Keratinocyte (primary cell): ENCODE data around the gene FRMPD4. TPM values are rescaled to one million over a fixed set of nuclear protein-coding genes. Genes with fewer than 3 reads are reported as not detected.

Source experiments
- DNase-seq: peaks from one replicate; pipeline ENCODE4 v3.0.0-alpha.2; 2011; ENCODE audit warnings: low read depth, missing footprints, low spot score
- FAIRE-seq: peaks from 2 replicates; lab custom pipeline; 2011; peaks lifted over from hg19 to GRCh38; lab: Jason Lieb, UNC
- H2AFZ ChIP-seq: 2 replicates; pipeline ENCODE4 v1.6.0; 2012; ENCODE audit warnings: low read length, control low read depth, inconsistent platforms; ENCODE audit not compliant: control insufficient read depth
- H3K27ac ChIP-seq: 2 replicates; pipeline ENCODE4 v1.5.1; 2011; ENCODE audit warnings: low read length; ENCODE audit not compliant: control insufficient read depth, insufficient read depth
- H3K27me3 ChIP-seq: 3 replicates; pipeline ENCODE4 v1.6.0; 2011; ENCODE audit warnings: low read length; ENCODE audit not compliant: control insufficient read depth, insufficient read depth; ENCODE audit errors: extremely low read depth
- H3K36me3 ChIP-seq, 2 experiments: 2 replicates in 1 of 2; 3 replicates in 1 of 2; pipeline ENCODE4 v1.5.1; 2011; ENCODE audit warnings: low read length in 2 of 2, mild to moderate bottlenecking in 1 of 2; ENCODE audit not compliant: control insufficient read depth in 2 of 2, insufficient read depth in 2 of 2; ENCODE audit errors: extremely low read depth in 1 of 2
- H3K4me1 ChIP-seq: 3 replicates; pipeline ENCODE4 v1.5.1; 2011; ENCODE audit warnings: low read length; ENCODE audit not compliant: control insufficient read depth, insufficient read depth; ENCODE audit errors: extremely low read depth
- H3K4me2 ChIP-seq: 3 replicates; pipeline ENCODE4 v1.6.0; 2011; ENCODE audit warnings: low read depth, low read length; ENCODE audit not compliant: control insufficient read depth, insufficient read depth; ENCODE audit errors: extremely low read depth
- H3K4me3 ChIP-seq, 3 experiments: fragments of 200-600 bp in 1 of 3; sonication (generic) in 1 of 3; 2 replicates in 2 of 3; 3 replicates in 1 of 3; pipeline ENCODE4 v1.5.1; 2011 to 2016; ENCODE audit warnings: low read length in 3 of 3, mild to moderate bottlenecking in 3 of 3, control low read depth in 2 of 3, inconsistent platforms in 1 of 3, low read depth in 1 of 3, mixed read lengths in 1 of 3, mixed run types in 1 of 3, moderate library complexity in 1 of 3; ENCODE audit not compliant: control insufficient read depth in 2 of 3, insufficient read depth in 2 of 3; ENCODE audit errors: extremely low read depth in 1 of 3
- H3K79me2 ChIP-seq: 2 replicates; pipeline ENCODE4 v1.6.0; 2012; ENCODE audit warnings: low read length; ENCODE audit not compliant: control insufficient read depth, insufficient read depth
- H3K9ac ChIP-seq: 3 replicates; pipeline ENCODE4 v1.6.0; 2011; ENCODE audit warnings: low read length; ENCODE audit not compliant: control insufficient read depth, insufficient read depth; ENCODE audit errors: extremely low read depth
- H3K9me1 ChIP-seq: 3 replicates; pipeline ENCODE4 v1.6.0; 2011; ENCODE audit warnings: low read length; ENCODE audit not compliant: control insufficient read depth, insufficient read depth; ENCODE audit errors: extremely low read depth
- H3K9me3 ChIP-seq: 2 replicates; pipeline ENCODE4 v1.5.1; 2012; ENCODE audit warnings: low read depth, low read length; ENCODE audit not compliant: control insufficient read depth
- H4K20me1 ChIP-seq: 3 replicates; pipeline ENCODE4 v1.6.0; 2011; ENCODE audit warnings: low read length; ENCODE audit not compliant: control insufficient read depth, insufficient read depth; ENCODE audit errors: extremely low read depth
- CTCF ChIP-seq, 3 experiments: IDR thresholded peaks in 1 of 3; conservative IDR thresholded peaks in 1 of 3; optimal IDR thresholded peaks in 1 of 3; 2 replicates in 2 of 3; 3 replicates in 1 of 3; pipeline versions ENCODE3 to v1.5.1; 2011; ENCODE audit warnings: low read length in 3 of 3, mild to moderate bottlenecking in 3 of 3, moderate library complexity in 2 of 3, control low read depth in 1 of 3, inconsistent platforms in 1 of 3; ENCODE audit not compliant: insufficient read depth in 2 of 3; ENCODE audit errors: extremely low read depth in 1 of 3
- EZH2 ChIP-seq: IDR thresholded peaks from one replicate; pipeline ENCODE4 v1.6.1; 2012; ENCODE audit warnings: inconsistent platforms, mild to moderate bottlenecking, low read length, moderate library complexity
- dilution Hi-C: fragments of 300-500 bp; cut with MboI; formaldehyde crosslinking; loops from one replicate; pipeline ENCODE4 v1.7.0; 2020; ENCODE audit warnings: low sequenced_read_pairs; ENCODE audit not compliant: extremely low pct_ligation_motif_present
- polyA plus RNA-seq, 5 experiments: library from polyadenylated mRNA; depleted of rRNA in 3 of 5; stranded (reverse) in 3 of 5; stranded (forward) in 1 of 5; unstranded in 1 of 5; fragments of >200 nt; gene quantifications; 1 replicate in 1 of 5; 2 replicates in 3 of 5; 3 replicates in 1 of 5; pipeline versions ENCODE4 v1.2.1 to v1.2.3, GENCODE V29; 2011 to 2012; ENCODE audit warnings: missing spikeins in 2 of 5, low read depth in 1 of 5, low replicate concordance in 1 of 5

Gene FRMPD4
- polyA plus RNA-seq, 1 donor (not counting 4 experiments of a cell fraction or from before 2014, with no cell fraction given): 0.05 TPM

- no peaks in the 10 kb centered on the region for H3K27me3 ChIP-seq
- DNase-seq: no peak
- H3K4me3 ChIP-seq: no peak overlapping the region
- no peak overlapping the region for H3K4me2 ChIP-seq
- TF ChIP-seq EZH2 (no peak), CTCF (optimal IDR thresholded peaks at IDR 0.05 in 1 of 3, IDR thresholded peaks at IDR 0.05 in 1 of 3, conservative IDR thresholded peaks at IDR 0.05 in 1 of 3; ENCODE audit: extremely low read depth in 1 of 3, insufficient read depth in 2 of 3, low read length in 3 of 3) (no peak)
- dilution Hi-C loops: no loop called here
- H3K4me1 ChIP-seq: no peaks in the 10 kb centered on the region
- H3K9me3 ChIP-seq: no peaks in the 10 kb centered on the region
- no peak overlapping the region for H3K9ac ChIP-seq
- no peaks in the 10 kb centered on the region for H4K20me1 ChIP-seq
- H2AFZ ChIP-seq: no peak overlapping the region
- no peak for FAIRE-seq
- no peaks in the 10 kb centered on the region for H3K79me2 ChIP-seq
- no peak overlapping the region for H3K27ac ChIP-seq
- no peaks in the 10 kb centered on the region for H3K36me3 ChIP-seq
- no peaks in the 10 kb centered on the region for H3K9me1 ChIP-seq
Measured at GRCh38 chrX:12282991-12283390, 144.7 kb downstream of the FRMPD4 start.

DNA sequence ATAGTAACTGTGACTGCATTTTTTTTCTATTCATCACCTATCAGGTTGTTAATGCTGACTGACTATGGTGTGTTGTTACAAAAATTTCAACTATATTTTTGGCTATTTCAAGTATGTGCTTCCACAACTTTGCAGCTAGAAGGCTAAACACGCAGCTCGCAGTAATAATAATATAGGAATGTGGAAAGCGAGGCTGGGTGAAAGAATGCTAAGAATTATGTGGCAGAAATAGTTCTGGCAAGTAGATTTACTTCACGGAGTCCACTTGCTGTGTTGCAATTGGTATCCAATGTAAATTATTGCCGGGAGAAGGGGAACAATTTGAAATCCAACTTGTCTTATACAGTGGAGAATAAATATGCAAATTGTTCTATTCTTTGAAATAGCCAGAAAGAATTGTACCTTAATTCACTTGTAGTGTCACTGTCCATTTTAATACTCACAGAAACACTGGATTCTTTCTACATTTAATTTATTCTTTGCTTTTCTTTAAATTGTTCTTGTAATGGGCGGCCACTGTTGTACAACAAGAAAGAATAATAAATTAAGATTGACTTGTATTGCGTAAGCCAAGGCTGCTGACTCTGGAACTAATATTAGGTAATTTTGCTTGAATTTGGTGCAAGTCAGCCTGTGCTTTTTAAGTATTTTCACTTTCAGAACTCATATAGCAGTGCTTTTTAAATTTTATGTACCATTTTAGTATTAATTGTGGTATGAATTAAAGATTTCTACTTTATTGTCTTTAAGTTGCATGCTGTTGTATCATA lies 154.9 kb downstream of the FRMPD4 start:
- H4K20me1 ChIP-seq: no peaks in the 10 kb centered on the region
- TF ChIP-seq CTCF (optimal IDR thresholded peaks at IDR 0.05 in 1 of 3, IDR thresholded peaks at IDR 0.05 in 1 of 3, conservative IDR thresholded peaks at IDR 0.05 in 1 of 3; ENCODE audit: extremely low read depth in 1 of 3, insufficient read depth in 2 of 3, low read length in 3 of 3): no peak
- TF ChIP-seq EZH2: no peak
- H3K27ac ChIP-seq: no peak overlapping the region
- H3K4me3 ChIP-seq: no peak overlapping the region
- FAIRE-seq: no peak
- dilution Hi-C loops: no loop called here
- no peaks in the 10 kb centered on the region for H3K79me2 ChIP-seq
- no peaks in the 10 kb centered on the region for H3K27me3 ChIP-seq
- H2AFZ ChIP-seq: no peak overlapping the region
- no peak overlapping the region for H3K9ac ChIP-seq
- H3K36me3 ChIP-seq: no peaks in the 10 kb centered on the region
- H3K4me1 ChIP-seq: no peaks in the 10 kb centered on the region
- H3K9me1 ChIP-seq: no peaks in the 10 kb centered on the region
- no peak overlapping the region for H3K4me2 ChIP-seq
- H3K9me3 ChIP-seq: no peaks in the 10 kb centered on the region
- DNase-seq: no peak
